ENCODE measurements around the gene ERBB3.

DNA sequence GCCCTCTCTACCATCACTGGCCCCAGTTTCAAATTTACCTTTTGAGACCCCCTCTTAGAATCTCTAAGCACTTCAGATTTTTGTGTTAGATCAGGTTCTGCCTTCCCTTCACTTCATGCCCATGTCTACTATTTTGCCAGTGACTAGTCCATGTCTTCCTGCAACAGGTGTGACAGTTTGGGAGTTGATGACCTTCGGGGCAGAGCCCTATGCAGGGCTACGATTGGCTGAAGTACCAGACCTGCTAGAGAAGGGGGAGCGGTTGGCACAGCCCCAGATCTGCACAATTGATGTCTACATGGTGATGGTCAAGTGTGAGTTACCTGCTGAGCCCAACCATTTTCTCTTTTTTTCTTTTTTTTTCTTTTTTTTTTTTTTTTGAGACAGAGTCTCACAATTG is 18.6 kb downstream of the ERBB3 start:
- no peak for TF ChIP-seq POLR2A (IDR thresholded peaks at IDR 0.05)
- TF ChIP-seq, protein P1, sequence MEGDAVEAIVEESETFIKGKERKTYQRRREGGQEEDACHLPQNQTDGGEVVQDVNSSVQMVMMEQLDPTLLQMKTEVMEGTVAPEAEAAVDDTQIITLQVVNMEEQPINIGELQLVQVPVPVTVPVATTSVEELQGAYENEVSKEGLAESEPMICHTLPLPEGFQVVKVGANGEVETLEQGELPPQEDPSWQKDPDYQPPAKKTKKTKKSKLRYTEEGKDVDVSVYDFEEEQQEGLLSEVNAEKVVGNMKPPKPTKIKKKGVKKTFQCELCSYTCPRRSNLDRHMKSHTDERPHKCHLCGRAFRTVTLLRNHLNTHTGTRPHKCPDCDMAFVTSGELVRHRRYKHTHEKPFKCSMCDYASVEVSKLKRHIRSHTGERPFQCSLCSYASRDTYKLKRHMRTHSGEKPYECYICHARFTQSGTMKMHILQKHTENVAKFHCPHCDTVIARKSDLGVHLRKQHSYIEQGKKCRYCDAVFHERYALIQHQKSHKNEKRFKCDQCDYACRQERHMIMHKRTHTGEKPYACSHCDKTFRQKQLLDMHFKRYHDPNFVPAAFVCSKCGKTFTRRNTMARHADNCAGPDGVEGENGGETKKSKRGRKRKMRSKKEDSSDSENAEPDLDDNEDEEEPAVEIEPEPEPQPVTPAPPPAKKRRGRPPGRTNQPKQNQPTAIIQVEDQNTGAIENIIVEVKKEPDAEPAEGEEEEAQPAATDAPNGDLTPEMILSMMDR (IDR thresholded peaks at IDR 0.05), result no peak

Data from upper lobe of left lung (tissue), 4 donors.